NCI-H526 treated with DMSO at 0.1 percent for 48 hours (cell line): ENCODE measurements around the gene DEFB112.

ENCODE experiments used
- DNase-seq: peaks from one replicate; lab custom pipeline; 2025; lab: John Stamatoyannopoulos, UW

DEFB112 gene

GRCh38 chr6:50049829-50050228 is at the start of gene DEFB112:
Gene DEFB112 (minus strand): TSS chr6:50049929. CDS start chr6:50049869, 60 bp downstream.
- DNase-seq: no peak

GRCh38 chr6:50098641-50098993 is 48.9 kb upstream of the DEFB112 start:
- no peak for DNase-seq

- no peak for DNase-seq
Observed at GRCh38 chr6:50097966-50098640, 48.4 kb upstream of the DEFB112 start.

- DNase-seq: no peak
Observed at GRCh38 chr6:50096296-50096695, 46.6 kb upstream of the DEFB112 start.

- no peak for DNase-seq
Observed at GRCh38 chr6:50093938-50094272, 44.2 kb upstream of the DEFB112 start.

- DNase-seq: no peak
Observed at GRCh38 chr6:50093116-50093937, 43.6 kb upstream of the DEFB112 start.

- no peak for DNase-seq
Observed at GRCh38 chr6:50091641-50092040, 41.9 kb upstream of the DEFB112 start.

GRCh38 chr6:50089911-50090310 is 40.2 kb upstream of the DEFB112 start:
- no peak for DNase-seq

GRCh38 chr6:50087231-50087954 is 37.7 kb upstream of the DEFB112 start:
- DNase-seq: no peak

- no peak for DNase-seq
Observed at GRCh38 chr6:50077385-50077784, 27.7 kb upstream of the DEFB112 start.

- DNase-seq: no peak
Observed at GRCh38 chr6:50076431-50076830, 26.7 kb upstream of the DEFB112 start.

GRCh38 chr6:50071921-50072320 is 22.2 kb upstream of the DEFB112 start:
- no peak for DNase-seq

- DNase-seq: no peak
Observed at GRCh38 chr6:50070101-50070500, 20.4 kb upstream of the DEFB112 start.

GRCh38 chr6:50062051-50062450 is 12.3 kb upstream of the DEFB112 start:
- no peak for DNase-seq

- no peak for DNase-seq
Observed at GRCh38 chr6:50056242-50056641, 6.5 kb upstream of the DEFB112 start.

GRCh38 chr6:50047026-50047425 is 2.7 kb downstream of the DEFB112 start:
- no peak for DNase-seq

- DNase-seq: peak; percentile 55
Observed at GRCh38 chr6:50030777-50031562, 18.8 kb downstream of the DEFB112 start.

- no peak for DNase-seq
Observed at GRCh38 chr6:50030350-50030749, 19.4 kb downstream of the DEFB112 start.

- no peak for DNase-seq
Observed at GRCh38 chr6:50025258-50025657, 24.5 kb downstream of the DEFB112 start.

GRCh38 chr6:50021894-50022293 is 27.8 kb downstream of the DEFB112 start, which contains the start of gene DEFB110:
Gene DEFB110 (minus strand): TSS chr6:50021994. CDS start chr6:50021935, 59 bp downstream.
- DNase-seq: no peak

GRCh38 chr6:50007819-50008218 is 41.9 kb downstream of the DEFB112 start:
- DNase-seq: no peak

GRCh38 chr6:50003139-50003538 is 46.6 kb downstream of the DEFB112 start:
- no peak for DNase-seq
